HCT116 (cell line): ENCODE results near the gene GYPA. TPM values are rescaled to one million over a fixed set of nuclear protein-coding genes. Genes with fewer than 3 reads are reported as not detected.

ENCODE experiments used
- ATAC-seq: fragments of 200-7000 bp; cut with Tn5 transposase; 2 replicates; pipeline ENCODE4 v1.9.1; 2020; ENCODE audit warnings: mild to moderate bottlenecking, moderate library complexity
- BruUV-seq: library from RNA; stranded (reverse); fragments of 400-500 nt; replicated peaks from 2 replicates; lab custom pipeline; 2021; lab: Mats Ljungman, UMichigan
- CTCF ChIA-PET: fragments of 300-600 bp; sonication (Branson Sonifier 250); formaldehyde crosslinking; loops from one replicate; lab custom pipeline; 2021; ENCODE audit warnings: antibody characterized with exemption; lab: Charles Lee
- POLR2A ChIA-PET: fragments of 300-600, 350-600 bp; sonication (Branson Sonifier 250); formaldehyde crosslinking; loops from one replicate; lab custom pipeline; 2021; ENCODE audit warnings: antibody characterized with exemption; lab: Charles Lee
- RAD21 ChIA-PET, 2 experiments: fragments of 300-600 bp; sonication (Branson Sonifier 250); formaldehyde crosslinking; loops; one replicate each; lab custom pipeline; 2023; ENCODE audit warnings: low total read pairs in 2 of 2; ENCODE audit not compliant: uncharacterized antibody in 2 of 2, unreplicated experiment in 2 of 2, low non-redundant PET in 1 of 2; lab: Charles Lee
- DNase-seq: peaks from one replicate; pipeline ENCODE4 v3.0.0-alpha.2; 2010; ENCODE audit warnings: low read depth, low spot score
- H2AFZ ChIP-seq: fragments of 200-600 bp; shearing (Covaris generic), sonication (generic); 2 replicates; pipeline ENCODE4 v1.6.1; 2017; ENCODE audit warnings: low read depth, mixed run types, mixed read lengths, antibody characterized with exemption, low read length; ENCODE audit not compliant: poor library complexity, severe bottlenecking
- H3K27ac ChIP-seq: 2 replicates; pipeline ENCODE4 v1.5.1; 2012; ENCODE audit warnings: low read depth, low read length
- H3K27me3 ChIP-seq: fragments of 200-600 bp; sonication (generic); 2 replicates; pipeline ENCODE4 v1.6.1; 2016; ENCODE audit warnings: mixed run types, low read length, mixed read lengths; ENCODE audit not compliant: insufficient read depth
- H3K36me3 ChIP-seq, 2 experiments: fragments of 200-500 bp in 1 of 2; fragments of 200-600 bp in 1 of 2; sonication (Bioruptor generic) in 1 of 2; sonication (generic) in 1 of 2; 2 replicates each; pipeline versions ENCODE4 v1.5.1 to v1.6.1; 2014 to 2016; ENCODE audit warnings: low read length in 2 of 2, inconsistent platforms in 1 of 2, mixed read lengths in 1 of 2, mixed run types in 1 of 2; ENCODE audit not compliant: insufficient read depth in 2 of 2, control insufficient read depth in 1 of 2
- H3K4me1 ChIP-seq, 2 experiments: fragments of 200-600 bp in 1 of 2; sonication (generic) in 1 of 2; 2 replicates each; pipeline versions ENCODE4 v1.5.1 to v1.6.1; 2012 to 2017; ENCODE audit warnings: low read length in 2 of 2, inconsistent platforms in 1 of 2, mild to moderate bottlenecking in 1 of 2, mixed read lengths in 1 of 2, mixed run types in 1 of 2, moderate library complexity in 1 of 2; ENCODE audit not compliant: insufficient read depth in 2 of 2, control insufficient read depth in 1 of 2
- H3K4me2 ChIP-seq: fragments of 200-600 bp; sonication (generic); 2 replicates; pipeline ENCODE4 v1.6.1; 2017; ENCODE audit warnings: mixed run types, low read length, mixed read lengths
- H3K4me3 ChIP-seq, 2 experiments: fragments of 200-600 bp in 1 of 2; sonication (generic) in 1 of 2; replicated peaks in 1 of 2; 2 replicates each; pipeline ENCODE4 v1.5.1; 2011 to 2016; ENCODE audit warnings: low read length in 2 of 2, control low read depth in 1 of 2, low read depth in 1 of 2, mild to moderate bottlenecking in 1 of 2, mixed read lengths in 1 of 2, mixed run types in 1 of 2
- H3K79me2 ChIP-seq: fragments of 200-600 bp; sonication (generic); 2 replicates; pipeline ENCODE4 v1.6.1; 2017; ENCODE audit warnings: mild to moderate bottlenecking, mixed run types, low read length, moderate library complexity, mixed read lengths; ENCODE audit not compliant: insufficient read depth
- H3K9ac ChIP-seq: fragments of 200-600 bp; sonication (generic); 2 replicates; pipeline ENCODE4 v1.6.1; 2016; ENCODE audit warnings: low read length, mixed read lengths
- H3K9me2 ChIP-seq: fragments of 200-600 bp; sonication (generic), shearing (Covaris generic); 2 replicates; pipeline ENCODE4 v1.6.1; 2017; ENCODE audit warnings: mixed run types, mild to moderate bottlenecking, moderate library complexity; ENCODE audit not compliant: insufficient read depth
- H3K9me3 ChIP-seq, 2 experiments: fragments of 200-500 bp in 1 of 2; fragments of 200-600 bp in 1 of 2; sonication (Bioruptor generic) in 1 of 2; sonication (generic) in 1 of 2; 2 replicates each; pipeline ENCODE4 v1.6.1; 2014 to 2017; ENCODE audit warnings: low read length in 2 of 2, mixed read lengths in 2 of 2, inconsistent platforms in 1 of 2, low read depth in 1 of 2, mild to moderate bottlenecking in 1 of 2, mixed run types in 1 of 2, moderate library complexity in 1 of 2; ENCODE audit not compliant: control insufficient read depth in 1 of 2, insufficient read depth in 1 of 2
- H4K20me1 ChIP-seq: fragments of 200-600 bp; sonication (generic), shearing (Covaris generic); 2 replicates; pipeline ENCODE4 v1.6.1; 2017; ENCODE audit warnings: mixed run types, mild to moderate bottlenecking, moderate library complexity; ENCODE audit not compliant: insufficient read depth
- CEBPB ChIP-seq: IDR thresholded peaks from 2 replicates; pipeline ENCODE4 v1.6.1; 2012; ENCODE audit warnings: low read depth
- FOSL1 ChIP-seq: IDR thresholded peaks from 2 replicates; pipeline ENCODE4 v1.6.1; 2012; ENCODE audit warnings: low read depth
- MAX ChIP-seq: IDR thresholded peaks from 2 replicates; pipeline ENCODE4 v1.6.1; 2012
- POLR2A ChIP-seq: IDR thresholded peaks from 2 replicates; pipeline ENCODE4 v1.7.0; 2011; ENCODE audit warnings: borderline replicate concordance; ENCODE audit not compliant: insufficient read depth, insufficient read length; ENCODE audit errors: extremely low read depth
- POLR2AphosphoS5 ChIP-seq: IDR thresholded peaks from 2 replicates; pipeline ENCODE4 v1.6.1; 2011; ENCODE audit warnings: mild to moderate bottlenecking, low read depth, low read length, moderate library complexity
- SIN3A ChIP-seq: IDR thresholded peaks from 2 replicates; pipeline ENCODE4 v1.6.1; 2012; ENCODE audit warnings: low read depth
- ZBTB33 ChIP-seq: IDR thresholded peaks from 2 replicates; pipeline ENCODE4 v1.6.1; 2011; ENCODE audit warnings: mild to moderate bottlenecking, low read length, moderate library complexity; ENCODE audit not compliant: insufficient replicate concordance; ENCODE audit errors: extremely low read depth
- intact Hi-C: fragments of 100-400 bp; cut with micrococcal nuclease; formaldehyde crosslinking; loops from 2 replicates; pipeline ENCODE4 v1.10.0; 2022
- total RNA-seq: library from RNA; stranded (reverse); gene quantifications from one replicate; pipeline ENCODE4 v1.2.1, GENCODE V29; 2021; ENCODE audit not compliant: unreplicated experiment

The GYPA gene
- total RNA-seq, 1 experiment from 2014 or later = not detected

- TF ChIP-seq POLR2AphosphoS5 (no peak), FOSL1 (no peak), MAX (no peak)
These were observed 49.5 kb upstream of the GYPA start (continued) for GRCh38 chr4:144190009-144190408.

- H4K20me1 ChIP-seq = no peaks in the 10 kb centered on the region
- H3K9ac ChIP-seq = no peak overlapping the region
- H3K4me1 ChIP-seq = no peaks in the 10 kb centered on the region
- H3K4me2 ChIP-seq = no peak overlapping the region
- ChIA-PET CTCF (no interaction called here), POLR2A (no interaction called here), RAD21 (no interaction called here)
- H3K4me3 ChIP-seq = no peak overlapping the region
- no peak for TF ChIP-seq SIN3A
- no peak for TF ChIP-seq POLR2AphosphoS5
- no peak for TF ChIP-seq CEBPB
- no peak for TF ChIP-seq POLR2A
- no peak for TF ChIP-seq ZBTB33
- BruUV-seq = no TSS peak
- no peaks in the 10 kb centered on the region for H3K79me2 ChIP-seq
- no peaks in the 10 kb centered on the region for H3K9me2 ChIP-seq
- intact Hi-C loops = no loop called here
- DNase-seq (no peak), ATAC-seq (no peak)
- no peaks in the 10 kb centered on the region for H3K27me3 ChIP-seq
- no peak overlapping the region for H2AFZ ChIP-seq
- no peaks in the 10 kb centered on the region for H3K36me3 ChIP-seq
- H3K27ac ChIP-seq = no peak overlapping the region
- no peaks in the 10 kb centered on the region for H3K9me3 ChIP-seq
These were observed 48.6 kb upstream of the GYPA start for GRCh38 chr4:144189121-144189520.
